ENCODE data around the gene MED23.

DNA sequence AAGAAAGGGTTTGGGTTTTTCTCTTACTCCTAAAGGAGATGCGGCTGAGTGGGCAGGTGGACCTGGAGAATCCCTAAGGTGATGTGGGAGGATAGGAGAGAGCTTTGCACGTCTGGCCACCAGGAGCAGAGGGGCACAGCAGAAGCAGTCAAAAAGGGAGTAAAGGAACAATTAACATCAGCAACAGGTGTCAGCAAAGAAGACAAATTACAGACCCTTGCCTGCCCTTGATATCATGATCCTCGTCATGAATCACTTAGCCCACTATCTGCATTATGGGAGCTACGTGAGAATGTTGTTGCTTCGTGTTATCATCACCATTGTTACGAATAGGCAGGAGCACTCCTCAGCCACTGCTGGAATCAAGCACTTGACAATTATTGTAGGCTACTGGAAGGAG, 80.6 kb downstream of the MED23 start:
- no peak for TF ChIP-seq CSDC2 (CRISPR knock-in tag; IDR thresholded peaks at IDR 0.05)
- no peak for TF ChIP-seq TOX (CRISPR knock-in tag; IDR thresholded peaks at IDR 0.05; ENCODE audit: borderline replicate concordance)
